HG03575 (cell line): ENCODE measurements around the gene HBD.
A peak's percentile ranks its signal among the peaks of the same experiment; 100 is the strongest.

Experiments
- ATAC-seq: cut with Tn5 transposase; IDR thresholded peaks from one replicate; pipeline ENCODE4 v1.9.1; 2021; ENCODE audit not compliant: unreplicated experiment, insufficient number of reproducible peaks, low FRiP score; ENCODE audit errors: extremely low read depth

The HBD gene

GRCh38 chr11:5234381-5234834 lies at the start of gene HBD:
Gene HBD (minus strand): TSS chr11:5234483. CDS start chr11:5234433, 50 bp downstream.
- ATAC-seq: no peak

- ATAC-seq: no peak
These were observed 49.6 kb upstream of the HBD start for GRCh38 chr11:5283882-5284281.

GRCh38 chr11:5283086-5283485 lies 48.8 kb upstream of the HBD start:
- ATAC-seq: no peak

GRCh38 chr11:5282628-5283027 lies 48.3 kb upstream of the HBD start:
- ATAC-seq: no peak

- no peak for ATAC-seq
These were observed 47.3 kb upstream of the HBD start for GRCh38 chr11:5281596-5281995.

GRCh38 chr11:5280582-5281102 lies 46.4 kb upstream of the HBD start:
- ATAC-seq: peak; percentile 86

- no peak for ATAC-seq
These were observed 45.3 kb upstream of the HBD start for GRCh38 chr11:5279471-5280090.

GRCh38 chr11:5277807-5278382 lies 43.6 kb upstream of the HBD start:
- ATAC-seq: no peak

GRCh38 chr11:5276697-5277096 lies 42.4 kb upstream of the HBD start:
- no peak for ATAC-seq

GRCh38 chr11:5275369-5276110 lies 41.3 kb upstream of the HBD start:
- no peak for ATAC-seq

GRCh38 chr11:5274395-5274794 lies 40.1 kb upstream of the HBD start:
- ATAC-seq: no peak

- no peak for ATAC-seq
These were observed 38.2 kb upstream of the HBD start for GRCh38 chr11:5272395-5273017.

- ATAC-seq: no peak
These were observed 35.4 kb upstream of the HBD start, which contains the start of gene HBE1 for GRCh38 chr11:5269715-5270147. Gene HBE1 (minus strand): TSS chr11:5269945. CDS start chr11:5269890, 55 bp downstream.

- ATAC-seq: no peak
These were observed 32.8 kb upstream of the HBD start for GRCh38 chr11:5267033-5267563.

- no peak for ATAC-seq
These were observed 32.3 kb upstream of the HBD start for GRCh38 chr11:5266609-5267008.

GRCh38 chr11:5265832-5266231 lies 31.5 kb upstream of the HBD start:
- ATAC-seq: no peak

GRCh38 chr11:5258543-5259262 lies 24.4 kb upstream of the HBD start:
- no peak for ATAC-seq

GRCh38 chr11:5257296-5257695 lies 23.0 kb upstream of the HBD start:
- no peak for ATAC-seq
